ENCODE data around the gene NDRG4.

- TF ChIP-seq EZH2 (IDR thresholded peaks at IDR 0.05; ENCODE audit: insufficient read depth, poor library complexity, severe bottlenecking) (no peak), EZH2phosphoT487 (IDR thresholded peaks at IDR 0.05; ENCODE audit: insufficient read depth, low read depth) (0 out of 2 replicates have a peak, but pooled peaks have one; percentile 9)
Measured at GRCh38 chr16:58464916-58465731, 34.8 kb upstream of the NDRG4 start.

Data from GM23248 (cell line).